Epithelial cell of esophagus (primary cell): ENCODE data around the gene MBOAT2.
"Not testable (repeated sequence)": the region's sequence is repeated elsewhere in the genome, so short reads cannot be mapped to it uniquely, and the experiment has no call there.

Source experiments
- DNase-seq: peaks from one replicate; pipeline ENCODE4 v3.0.0; 2010; ENCODE audit warnings: low read depth
- H3K4me3 ChIP-seq: 2 replicates; pipeline ENCODE4 v1.5.1; 2011; ENCODE audit warnings: mild to moderate bottlenecking, low read length, control low read depth
- CTCF ChIP-seq: IDR thresholded peaks from 2 replicates; pipeline ENCODE4 v1.5.1; 2011; ENCODE audit warnings: low read depth, mild to moderate bottlenecking, low read length, control low read depth, inconsistent platforms; ENCODE audit not compliant: insufficient read depth; ENCODE audit errors: missing control alignments

The MBOAT2 gene

GRCh38 chr2:8976442-8977259 is 26.8 kb downstream of the MBOAT2 start:
- H3K4me3 ChIP-seq: no peak overlapping the region
- no peak for TF ChIP-seq CTCF
- DNase-seq: no peak

- no peak for TF ChIP-seq CTCF
- DNase-seq: no peak
- no peak overlapping the region for H3K4me3 ChIP-seq
Measured at GRCh38 chr2:8974016-8974415, 29.5 kb downstream of the MBOAT2 start.

- not testable (repeated sequence) for H3K4me3 ChIP-seq, DNase-seq
Measured at GRCh38 chr2:8973017-8973416, 30.5 kb downstream of the MBOAT2 start.

GRCh38 chr2:8972535-8972934 is 30.9 kb downstream of the MBOAT2 start:
- not testable (repeated sequence) for DNase-seq, H3K4me3 ChIP-seq

- not testable (repeated sequence) for H3K4me3 ChIP-seq, DNase-seq
Measured at GRCh38 chr2:8969348-8969747, 34.1 kb downstream of the MBOAT2 start.

GRCh38 chr2:8966123-8966908 is 37.2 kb downstream of the MBOAT2 start:
- H3K4me3 ChIP-seq: no peak overlapping the region
- no peak for DNase-seq
- no peak for TF ChIP-seq CTCF

GRCh38 chr2:8965216-8965969 is 38.1 kb downstream of the MBOAT2 start:
- no peak for DNase-seq
- no peak for TF ChIP-seq CTCF
- H3K4me3 ChIP-seq: no peak overlapping the region

- no peak for DNase-seq
- no peak for TF ChIP-seq CTCF
- H3K4me3 ChIP-seq: no peak overlapping the region
Measured at GRCh38 chr2:8962890-8963289, 40.6 kb downstream of the MBOAT2 start.
